DMS79 (cell line): ENCODE results near the gene FKBP6.
"Not testable (repeated sequence)": the region's sequence is repeated elsewhere in the genome, so short reads cannot be mapped to it uniquely, and the experiment has no call there.

Experiments
- DNase-seq: peaks from one replicate; lab custom pipeline; 2025; lab: John Stamatoyannopoulos, UW

The FKBP6 gene

DNA sequence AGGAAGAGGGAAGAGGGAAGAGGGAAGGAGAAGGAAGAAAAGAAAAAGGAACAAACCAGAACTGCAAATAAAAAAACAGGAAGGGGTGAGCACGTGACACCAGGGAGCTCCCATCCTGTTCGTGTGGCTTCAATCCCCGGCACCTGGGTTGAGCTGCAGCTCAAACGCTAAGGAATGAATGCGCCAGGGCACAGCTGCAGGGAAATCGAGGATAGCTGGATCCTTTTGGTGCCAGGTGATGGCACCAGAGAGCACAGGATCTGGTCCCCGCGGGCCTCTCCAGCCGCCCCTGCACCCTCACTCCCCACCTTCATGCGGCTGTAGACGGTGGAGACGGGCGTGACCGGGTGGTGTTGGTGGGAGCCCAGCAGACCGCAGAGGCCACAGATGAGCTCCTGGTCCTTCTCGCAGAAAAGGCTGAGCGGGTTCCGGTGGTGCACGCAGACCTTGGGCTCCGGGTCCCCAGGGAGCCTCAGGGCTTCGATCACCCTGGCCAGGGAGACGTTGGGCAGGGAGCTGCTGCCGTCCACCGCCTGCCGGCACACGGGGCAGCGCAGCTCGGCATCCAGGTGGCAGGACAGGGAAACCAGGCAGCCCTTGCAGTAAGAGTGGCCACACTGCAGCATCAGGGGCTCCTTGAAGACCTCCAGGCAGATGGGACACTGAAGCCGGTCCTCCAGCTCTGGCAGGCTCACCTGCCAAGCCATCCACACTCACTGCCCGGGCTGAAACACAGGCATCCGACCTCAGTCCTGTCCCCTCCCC, 3.7 kb upstream of the FKBP6 start:
- peak; percentile 46 for DNase-seq

DNA sequence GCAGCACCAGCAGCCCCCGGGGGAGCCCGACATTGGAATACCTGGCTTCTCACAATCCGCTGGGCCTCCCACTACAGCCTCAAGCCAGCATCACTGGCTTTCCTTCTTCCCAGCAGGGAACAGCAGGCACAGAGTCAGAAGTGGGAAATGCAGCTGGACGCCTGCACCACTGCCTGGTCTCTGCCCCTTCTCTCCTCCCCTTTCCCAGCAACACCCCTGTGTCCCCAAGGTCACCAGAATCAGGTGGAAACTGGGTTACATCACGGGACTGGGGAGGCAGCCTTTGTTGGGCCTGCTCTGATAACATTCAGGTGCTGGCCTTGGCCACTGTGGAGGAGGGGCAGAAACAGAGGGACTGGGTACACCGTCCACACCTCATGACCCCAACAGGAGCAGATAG, 2.5 kb upstream of the FKBP6 start:
- DNase-seq: not testable (repeated sequence)

GRCh38 chr7:73327449-73327848, 512 bp upstream of the FKBP6 start:
- DNase-seq: not testable (repeated sequence)

- no peak for DNase-seq
Observed at GRCh38 chr7:73328696-73329095, 735 bp downstream of the FKBP6 start.

DNA sequence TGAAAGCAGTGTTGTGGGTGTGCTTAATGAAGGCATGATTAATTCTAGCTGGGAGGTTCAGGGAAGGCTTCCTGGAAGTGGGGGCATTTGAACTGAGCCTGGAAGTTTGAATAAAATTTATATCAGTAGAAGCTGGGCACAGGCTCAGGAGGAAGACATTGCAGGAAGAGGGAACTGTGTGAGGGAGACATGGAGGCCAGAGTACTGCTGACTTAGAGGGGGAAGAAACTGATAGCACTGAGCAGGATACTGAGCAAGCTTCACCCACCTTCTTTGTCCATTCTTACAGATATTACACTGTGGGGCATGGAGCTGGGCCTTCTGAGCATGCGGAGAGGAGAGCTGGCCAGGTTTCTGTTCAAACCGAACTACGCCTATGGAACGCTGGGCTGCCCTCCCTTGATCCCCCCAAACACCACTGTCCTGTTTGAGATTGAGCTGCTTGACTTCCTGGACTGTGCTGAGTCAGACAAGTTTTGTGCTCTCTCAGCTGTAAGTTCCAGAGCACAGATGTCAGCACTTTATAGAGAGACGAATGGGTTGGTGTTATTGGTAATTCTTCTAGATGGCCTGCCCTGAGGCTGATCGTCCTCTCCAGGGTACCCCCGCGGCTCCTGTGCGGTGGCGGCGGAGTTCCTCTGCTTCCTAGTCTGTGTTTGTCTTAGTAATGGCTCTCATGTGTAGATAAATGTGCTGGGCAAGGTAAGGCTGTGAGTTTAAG, 2.1 kb downstream of the FKBP6 start:
- DNase-seq: no peak

DNA sequence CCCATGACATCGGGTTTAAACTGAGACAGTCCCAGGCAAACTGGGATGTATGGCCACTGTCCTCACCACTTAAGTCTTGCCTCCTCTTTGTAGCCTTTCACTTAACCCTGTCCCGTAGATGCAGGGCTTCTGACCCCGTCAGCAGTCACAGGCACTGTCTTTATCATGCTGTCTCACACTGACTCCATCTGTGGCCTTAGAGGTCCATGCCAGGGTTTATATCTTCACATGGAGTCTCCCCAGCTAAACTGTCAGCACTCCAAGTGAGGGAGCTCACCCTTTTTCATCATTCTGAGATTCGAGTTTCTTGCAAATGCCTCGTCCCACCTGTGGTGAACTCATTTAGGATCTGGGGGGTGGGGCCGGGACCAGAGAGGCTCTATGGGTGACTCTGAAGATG, 2.8 kb downstream of the FKBP6 start:
- no peak for DNase-seq

GRCh38 chr7:73332447-73332846, 4.5 kb downstream of the FKBP6 start:
- no peak for DNase-seq

DNA sequence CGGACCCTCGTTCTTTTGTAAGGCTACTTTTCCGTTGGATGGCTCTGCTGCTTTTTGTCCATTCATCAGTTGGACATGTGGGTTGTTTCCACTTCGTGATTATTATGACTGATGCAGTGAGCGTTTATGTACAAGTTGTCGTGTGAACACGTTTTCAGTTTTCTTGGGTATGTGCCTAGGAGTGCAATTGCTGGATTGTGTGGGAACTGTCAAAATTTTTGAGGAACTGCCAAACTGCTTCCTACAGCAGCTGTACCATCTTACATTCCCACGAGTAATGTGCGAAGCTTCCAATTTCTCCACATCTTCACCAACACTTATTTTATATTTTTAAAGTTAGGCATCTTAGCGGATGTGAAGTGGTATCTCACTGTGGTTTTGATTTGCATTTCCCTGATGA, 10.4 kb downstream of the FKBP6 start:
- no peak for DNase-seq

DNA sequence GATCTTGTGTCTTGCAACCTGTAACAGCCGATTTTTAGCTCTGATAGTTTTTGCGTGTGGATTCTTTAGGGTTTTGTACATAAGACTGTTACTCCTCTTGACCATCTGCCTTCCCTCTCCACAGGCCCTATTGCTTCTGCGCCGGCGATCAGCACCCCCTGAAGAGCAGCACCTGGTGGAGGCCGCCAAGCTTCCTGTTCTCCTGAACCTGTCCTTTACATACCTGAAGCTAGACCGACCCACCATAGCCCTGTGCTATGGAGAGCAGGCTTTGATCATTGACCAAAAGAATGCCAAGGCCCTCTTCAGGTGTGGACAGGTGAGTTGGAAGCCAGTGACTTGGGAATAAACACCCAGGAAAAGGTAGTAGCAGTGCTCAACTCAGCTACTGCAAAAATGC, 12.6 kb downstream of the FKBP6 start:
- DNase-seq: no peak

DNA sequence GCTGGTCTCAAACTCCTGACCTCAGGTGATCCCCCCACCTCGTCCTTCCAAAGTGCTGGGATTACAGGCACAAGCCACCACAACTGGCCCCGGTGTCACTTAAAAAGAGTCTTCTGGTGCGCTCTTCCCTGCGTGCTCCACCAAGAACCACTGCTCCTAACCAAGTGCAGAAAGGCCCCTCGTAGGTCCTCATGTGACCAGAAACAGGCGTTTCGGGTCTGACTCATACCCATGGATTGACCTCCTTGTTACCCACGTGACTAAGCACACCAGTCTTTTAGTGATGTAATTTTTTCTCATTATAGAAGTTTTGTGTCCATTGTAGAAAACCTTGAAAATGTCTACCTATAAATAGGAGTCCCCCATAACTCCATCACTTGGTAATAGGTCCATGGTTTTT, 13.9 kb downstream of the FKBP6 start:
- DNase-seq: no peak

DNA sequence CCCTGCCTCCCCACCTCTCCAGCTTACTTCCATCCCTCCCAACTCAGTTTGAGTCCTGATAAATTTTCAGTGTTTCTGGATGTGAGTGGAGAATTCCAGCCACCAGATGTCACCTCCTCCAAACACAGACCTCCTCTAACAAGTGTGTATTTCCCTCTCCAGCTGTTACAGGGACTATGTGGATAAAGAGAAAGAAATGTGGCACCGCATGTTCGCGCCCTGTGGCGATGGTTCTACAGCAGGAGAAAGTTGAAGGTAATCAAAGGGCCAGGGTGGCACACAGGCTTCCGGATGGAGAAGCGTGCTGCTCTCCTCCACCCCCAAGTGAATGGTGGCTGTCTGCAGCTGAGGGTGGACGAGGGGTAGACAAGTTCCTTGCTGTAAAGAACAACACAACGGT, 14.7 kb downstream of the FKBP6 start:
- no peak for DNase-seq

DNA sequence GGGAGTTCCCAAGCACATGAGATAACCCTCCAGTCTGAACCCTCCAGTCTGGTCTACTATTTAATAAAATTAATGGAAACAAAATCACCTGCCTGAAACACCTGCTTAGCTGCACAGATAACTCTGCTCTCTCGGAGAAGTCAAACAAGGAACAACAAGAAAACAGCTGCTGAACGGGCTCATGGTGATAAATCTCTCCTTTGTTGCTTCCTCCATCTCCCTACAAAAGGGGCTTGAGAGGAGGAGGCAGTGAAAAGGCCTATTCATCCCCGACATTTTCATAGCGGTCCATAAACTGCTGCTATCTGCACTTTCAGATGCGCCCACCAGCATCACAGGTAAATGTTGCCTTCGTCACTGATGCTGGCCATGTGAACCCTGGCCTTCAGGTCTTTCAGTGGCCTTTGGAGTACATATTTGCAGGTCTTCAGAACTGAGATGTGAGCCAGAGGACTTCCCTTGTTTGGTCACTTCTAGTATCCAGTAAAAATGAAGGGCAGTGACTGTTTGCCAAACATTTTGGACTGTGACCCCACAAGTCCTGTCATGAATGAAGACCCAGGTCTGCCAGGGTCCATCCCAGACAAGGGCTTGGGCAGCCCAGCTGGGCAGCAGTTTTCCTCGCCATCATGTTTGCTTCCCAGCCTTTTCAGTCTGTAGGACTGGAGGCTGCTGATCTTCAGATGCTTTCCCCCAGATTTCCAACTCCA, 15.9 kb downstream of the FKBP6 start:
- DNase-seq: no peak

DNA sequence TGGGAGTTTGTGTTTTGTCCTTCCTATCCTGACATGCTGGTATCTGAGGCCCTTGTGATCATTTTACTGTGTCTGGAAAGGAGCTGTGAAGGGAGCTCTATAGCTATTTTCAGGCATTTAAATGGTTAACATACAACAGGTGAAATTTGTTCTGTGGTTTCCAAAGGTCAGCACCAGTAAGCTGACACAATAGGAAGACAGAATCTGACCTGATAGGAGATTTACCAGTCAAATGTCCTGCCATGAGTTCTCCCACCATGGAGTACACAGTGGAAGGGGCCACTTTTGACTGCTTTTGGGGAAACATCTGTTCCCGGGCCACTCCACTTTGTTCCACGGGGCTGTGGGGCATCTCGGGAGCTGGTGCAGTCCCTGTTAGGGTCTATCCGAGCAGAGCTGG, 17.6 kb downstream of the FKBP6 start:
- no peak for DNase-seq

DNA sequence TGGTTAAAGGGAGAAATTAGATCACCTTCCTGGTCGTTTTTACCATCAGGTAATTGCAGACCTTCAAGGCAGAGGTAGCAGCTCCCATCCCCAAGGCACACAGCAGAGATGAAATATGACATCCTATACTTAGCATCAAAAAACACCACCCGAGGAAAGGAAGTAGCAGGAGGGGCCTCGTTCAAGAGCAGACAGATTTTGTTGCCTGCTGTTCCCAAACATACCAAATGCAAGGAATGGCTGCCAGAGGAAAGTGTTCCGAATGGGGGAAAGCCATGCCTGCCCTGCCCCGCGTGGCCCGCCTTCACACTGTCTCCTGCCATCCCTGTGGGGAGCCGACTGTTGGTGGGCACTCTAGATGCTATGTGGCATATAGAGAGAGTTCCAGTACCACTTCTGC, 18.0 kb downstream of the FKBP6 start:
- DNase-seq: no peak

DNA sequence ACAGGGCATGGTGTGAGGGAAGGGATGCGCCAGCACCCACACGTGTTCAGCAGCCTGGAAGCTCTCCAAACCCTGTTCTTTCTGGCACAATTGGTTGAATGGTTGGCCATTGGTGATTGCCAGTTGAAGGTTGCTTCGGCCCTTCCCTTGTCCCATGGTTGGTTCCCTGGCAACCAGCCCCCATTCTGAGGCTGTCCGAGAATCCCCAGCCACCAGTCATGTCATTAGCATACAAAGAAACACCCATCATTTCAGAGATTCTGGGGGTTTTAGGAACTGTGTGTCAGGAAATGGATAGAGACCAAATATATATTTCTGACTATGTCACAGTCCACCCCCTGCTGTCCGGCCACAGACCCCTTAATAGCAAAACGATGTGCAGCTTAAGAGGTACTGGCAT, 21.8 kb downstream of the FKBP6 start:
- DNase-seq: no peak

DNA sequence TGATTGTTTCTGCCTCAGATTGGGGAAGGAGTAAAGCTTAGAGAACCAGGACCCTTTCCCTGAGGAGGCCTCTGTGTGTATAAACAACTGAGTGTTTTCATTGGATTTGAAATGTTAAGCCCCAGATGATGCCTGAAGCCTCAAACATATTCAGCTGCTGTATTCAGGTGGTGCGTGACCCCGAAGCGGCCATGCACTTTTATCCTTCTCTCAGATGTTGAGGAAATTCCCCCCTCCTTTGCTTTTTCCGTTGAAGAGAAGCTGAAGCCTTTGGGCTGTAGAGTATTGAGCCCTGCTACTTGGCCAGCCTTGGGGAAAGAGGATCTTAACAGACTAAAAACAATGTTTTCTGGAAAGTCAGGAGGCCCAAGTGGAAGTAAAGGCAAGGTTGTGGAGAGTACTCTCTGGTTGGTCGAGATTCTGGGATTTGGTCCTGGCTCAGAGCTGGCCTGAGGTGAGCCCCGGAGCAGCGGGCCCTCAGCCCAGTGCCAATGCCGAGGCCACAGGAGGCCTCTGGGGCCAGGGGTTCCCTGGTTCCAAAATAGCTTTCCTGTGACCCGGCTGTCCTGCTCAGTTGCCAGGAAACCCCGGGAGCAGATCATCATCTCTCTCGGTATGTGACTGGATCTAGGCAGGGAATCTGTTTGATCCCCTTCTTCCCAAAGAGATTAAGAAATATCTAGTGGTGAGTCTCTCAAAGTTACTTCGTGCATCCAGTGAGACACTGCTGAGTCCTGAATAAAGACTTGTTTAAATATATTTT, 22.5 kb downstream of the FKBP6 start:
- no peak for DNase-seq

DNA sequence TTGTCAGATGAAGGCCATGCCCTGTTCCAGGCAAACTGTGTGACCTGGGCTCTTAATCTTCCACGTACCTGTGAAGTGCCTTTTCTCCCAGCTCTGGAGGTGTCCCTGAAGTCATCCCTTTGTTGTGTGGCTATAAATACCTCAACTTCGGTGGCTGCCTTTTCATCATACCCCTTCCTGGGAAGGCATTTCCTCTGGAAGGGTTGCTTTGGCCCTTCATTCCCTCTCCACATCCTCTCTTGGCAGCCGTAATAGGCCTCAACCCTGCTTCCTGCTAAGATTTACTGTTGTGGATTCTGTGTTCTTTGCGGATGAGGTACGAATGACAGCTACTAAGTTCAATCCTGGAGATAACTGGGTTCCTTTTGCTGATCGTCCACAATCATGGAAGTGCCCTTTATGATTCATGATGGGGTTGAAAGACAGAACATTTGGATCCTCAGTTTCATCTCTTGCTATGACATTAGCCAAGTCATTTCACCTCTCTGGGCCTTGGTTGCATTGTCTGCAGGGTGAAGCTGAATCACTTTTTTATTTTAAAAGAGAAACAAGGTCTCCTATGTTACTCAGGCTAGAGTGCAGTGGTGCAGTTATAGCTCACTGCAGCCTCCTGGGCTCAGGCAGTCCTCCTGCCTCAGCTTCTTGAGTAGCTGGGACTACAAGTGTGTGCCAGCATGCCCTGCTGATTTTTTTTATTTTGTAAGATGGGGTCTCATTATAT, 23.6 kb downstream of the FKBP6 start:
- no peak for DNase-seq

DNA sequence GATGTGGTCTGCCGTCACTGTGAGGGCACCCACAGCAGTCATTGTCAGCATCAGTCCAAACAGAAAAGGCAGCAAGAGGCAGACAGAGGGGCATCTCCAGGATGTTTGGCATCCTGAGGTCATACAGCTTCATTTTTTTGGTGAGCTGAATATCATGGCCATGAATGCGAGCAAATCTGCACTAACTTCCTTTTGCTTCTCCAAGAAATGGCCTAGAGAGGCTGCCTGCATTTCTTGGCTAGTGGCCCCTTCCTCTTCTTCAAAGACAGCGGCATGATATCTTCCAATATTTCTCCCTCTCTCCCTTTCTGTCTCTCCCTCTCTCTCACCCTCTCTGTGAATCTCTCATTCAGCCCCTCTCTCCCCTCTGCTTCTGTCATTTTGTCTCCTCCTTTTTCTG, 24.8 kb downstream of the FKBP6 start:
- no peak for DNase-seq

DNA sequence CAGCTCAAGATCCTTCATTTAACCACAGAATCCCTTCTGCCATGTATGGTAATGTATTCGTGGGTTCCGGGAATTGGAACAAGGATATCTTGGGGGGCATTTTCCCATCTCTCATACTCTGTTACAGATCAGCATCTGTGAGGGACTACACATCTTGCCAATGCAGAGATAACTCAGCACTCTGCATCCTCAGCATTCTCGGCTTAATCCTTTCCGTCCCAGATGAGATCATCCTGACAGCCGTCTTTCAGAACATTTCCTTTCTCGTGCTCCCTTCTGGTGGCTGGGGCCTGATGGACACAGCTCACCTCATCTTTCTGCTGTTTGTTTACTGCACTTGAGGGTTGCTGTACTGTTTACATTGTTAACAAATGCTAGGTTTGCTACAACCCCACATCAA, 25.3 kb downstream of the FKBP6 start:
- no peak for DNase-seq

- DNase-seq: no peak
Observed at GRCh38 chr7:73354196-73354595, 26.2 kb downstream of the FKBP6 start.

DNA sequence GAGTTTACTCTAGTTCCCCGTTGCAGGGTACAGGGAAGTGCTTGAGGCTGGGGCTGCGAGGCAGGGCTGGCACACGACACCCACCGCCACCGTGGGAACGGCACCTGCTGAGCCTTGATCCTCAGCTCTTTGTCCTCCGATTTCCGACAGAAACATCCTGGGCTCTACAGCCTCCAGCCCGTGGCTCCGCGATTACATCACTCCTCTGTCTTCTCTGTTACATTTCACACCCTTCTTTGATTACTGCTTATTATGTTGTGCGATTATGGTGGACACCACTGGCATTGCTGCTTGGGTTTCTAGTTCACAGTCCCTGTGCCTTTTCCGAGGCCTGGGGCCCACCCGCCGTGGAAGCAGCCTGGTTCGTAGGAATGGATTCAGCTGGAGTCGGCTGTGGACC, 26.9 kb downstream of the FKBP6 start:
- DNase-seq: no peak

GRCh38 chr7:73356159-73356558, 28.2 kb downstream of the FKBP6 start:
- no peak for DNase-seq
